GM20000 (cell line): ENCODE measurements around the gene ENO2.
A peak's percentile ranks its signal among the peaks of the same experiment; 100 is the strongest.

Experiments used
- DNase-seq: peaks from one replicate; pipeline ENCODE4 v3.0.0; 2012; ENCODE audit warnings: low spot score
- TF ChIP-seq, protein P1 (sequence below): IDR thresholded peaks from 2 replicates; pipeline ENCODE4 v1.5.1; 2012; ENCODE audit warnings: mild to moderate bottlenecking, control low read depth; ENCODE audit errors: extremely low read depth, missing control alignments

Gene ENO2

DNA sequence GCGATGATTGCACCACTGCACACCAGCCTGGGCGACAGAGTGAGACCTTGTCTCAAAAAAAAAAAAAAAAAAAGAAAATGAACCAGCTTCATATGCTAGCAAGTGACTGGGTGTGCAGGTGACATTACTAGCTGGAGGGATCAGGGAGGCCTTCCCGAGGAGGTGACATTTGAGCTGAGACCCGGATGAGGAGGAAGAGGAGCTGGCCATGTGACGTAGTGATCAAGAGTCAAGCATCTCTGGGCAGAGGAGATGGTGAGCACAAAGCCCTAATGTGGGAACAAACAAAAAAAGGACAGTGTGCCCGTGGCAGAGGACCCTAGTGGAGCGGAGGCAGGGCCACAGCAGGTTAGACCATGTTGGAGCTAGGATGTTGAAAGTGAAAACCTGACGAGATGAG, 33.2 kb downstream of the ENO2 start:
- TF ChIP-seq, protein P1, sequence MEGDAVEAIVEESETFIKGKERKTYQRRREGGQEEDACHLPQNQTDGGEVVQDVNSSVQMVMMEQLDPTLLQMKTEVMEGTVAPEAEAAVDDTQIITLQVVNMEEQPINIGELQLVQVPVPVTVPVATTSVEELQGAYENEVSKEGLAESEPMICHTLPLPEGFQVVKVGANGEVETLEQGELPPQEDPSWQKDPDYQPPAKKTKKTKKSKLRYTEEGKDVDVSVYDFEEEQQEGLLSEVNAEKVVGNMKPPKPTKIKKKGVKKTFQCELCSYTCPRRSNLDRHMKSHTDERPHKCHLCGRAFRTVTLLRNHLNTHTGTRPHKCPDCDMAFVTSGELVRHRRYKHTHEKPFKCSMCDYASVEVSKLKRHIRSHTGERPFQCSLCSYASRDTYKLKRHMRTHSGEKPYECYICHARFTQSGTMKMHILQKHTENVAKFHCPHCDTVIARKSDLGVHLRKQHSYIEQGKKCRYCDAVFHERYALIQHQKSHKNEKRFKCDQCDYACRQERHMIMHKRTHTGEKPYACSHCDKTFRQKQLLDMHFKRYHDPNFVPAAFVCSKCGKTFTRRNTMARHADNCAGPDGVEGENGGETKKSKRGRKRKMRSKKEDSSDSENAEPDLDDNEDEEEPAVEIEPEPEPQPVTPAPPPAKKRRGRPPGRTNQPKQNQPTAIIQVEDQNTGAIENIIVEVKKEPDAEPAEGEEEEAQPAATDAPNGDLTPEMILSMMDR, result no peak
- DNase-seq, result no peak

DNA sequence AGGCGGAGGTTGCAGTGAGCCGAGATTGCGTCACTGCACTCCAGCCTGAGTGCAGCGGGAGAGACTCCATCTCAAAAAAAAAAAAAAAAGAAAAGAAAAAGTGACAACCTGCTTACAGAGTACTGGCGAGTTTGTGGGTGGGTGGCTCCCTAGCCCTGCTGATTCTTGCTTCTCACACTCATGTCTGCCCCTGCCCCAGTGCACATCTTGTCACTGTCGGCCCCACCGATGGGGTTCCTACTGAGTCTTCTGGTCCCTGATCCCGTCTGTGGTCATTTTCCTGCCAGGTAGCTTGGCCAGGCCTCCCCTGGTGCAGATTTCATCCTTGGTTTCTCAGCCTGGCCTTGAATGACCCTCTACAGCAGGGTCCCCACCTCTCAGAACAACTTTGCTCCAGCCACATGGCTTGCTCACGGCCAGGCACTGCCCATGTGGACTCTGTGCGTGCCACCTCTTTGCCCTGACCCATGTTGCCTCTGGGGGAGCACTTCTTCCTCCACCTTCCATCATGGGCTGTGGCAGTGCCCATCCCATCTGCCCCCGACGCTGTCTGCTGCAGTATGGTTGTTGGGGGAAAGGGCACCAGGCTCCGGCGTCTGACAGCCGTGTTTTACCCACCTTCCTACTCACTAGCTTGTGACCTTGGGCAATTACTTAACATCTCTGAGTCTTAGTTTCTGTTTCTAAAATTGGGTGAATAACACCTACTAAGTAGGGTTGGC, 34.7 kb downstream of the ENO2 start:
- no peak for DNase-seq
- TF ChIP-seq, protein P1, result no peak

DNA sequence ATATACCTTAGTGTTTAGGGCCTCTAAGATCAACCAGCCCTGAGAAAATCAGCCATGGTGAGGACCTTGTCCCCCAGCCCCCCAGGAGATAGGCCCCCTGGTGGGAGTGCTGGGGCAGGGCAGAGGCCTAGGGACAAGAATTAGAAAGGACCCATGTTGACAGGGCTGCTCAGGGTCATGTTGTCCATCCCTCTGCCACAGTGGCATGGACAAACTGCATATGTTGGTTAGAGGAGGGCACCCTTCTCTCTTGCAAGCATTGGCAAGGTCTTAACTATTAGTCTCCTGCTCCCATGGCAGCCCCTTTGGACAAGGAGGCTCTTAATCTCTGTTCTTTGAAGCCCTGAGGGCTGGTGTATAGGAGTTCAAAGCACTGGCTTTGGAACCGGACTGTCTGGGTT, 36.0 kb downstream of the ENO2 start:
- no peak for DNase-seq
- TF ChIP-seq, protein P1, result peak; percentile 36

DNA sequence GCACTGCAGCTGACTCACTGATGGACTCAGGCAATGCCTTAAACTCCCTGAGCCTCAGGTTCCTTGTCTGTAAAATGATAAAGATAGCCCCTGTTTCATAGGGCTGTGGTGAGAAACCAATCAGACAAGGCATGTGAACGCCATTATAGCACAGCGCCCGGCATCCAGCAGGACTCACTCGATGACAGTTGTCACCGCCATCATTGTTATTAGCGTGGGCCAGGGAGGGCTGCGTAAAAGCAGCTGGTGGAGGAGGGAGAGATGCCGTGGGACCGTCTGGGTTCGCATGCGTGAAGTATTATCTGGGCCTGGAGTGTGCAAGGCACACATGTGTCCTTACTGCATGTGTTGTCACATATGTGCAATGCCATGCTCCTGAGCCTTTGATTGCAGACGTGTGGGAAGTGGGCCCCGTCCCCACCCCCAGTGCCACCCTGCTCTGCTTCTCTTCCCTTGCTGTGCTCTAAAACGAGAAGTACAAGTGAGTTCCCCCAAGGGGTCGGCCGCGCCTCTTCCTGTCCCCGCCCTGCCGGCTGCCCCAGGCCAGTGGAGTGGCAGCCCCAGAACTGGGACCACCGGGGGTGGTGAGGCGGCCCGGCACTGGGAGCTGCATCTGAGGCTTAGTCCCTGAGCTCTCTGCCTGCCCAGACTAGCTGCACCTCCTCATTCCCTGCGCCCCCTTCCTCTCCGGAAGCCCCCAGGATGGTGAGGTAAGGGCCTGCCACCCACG, 36.6 kb downstream of the ENO2 start, which contains the start of gene PTPN6:
PTPN6 (plus strand) TSS at position 546 of the 730 bp plus-strand sequence; CDS start at position 703, 157 bp downstream.
- peak; percentile 54 for DNase-seq
- TF ChIP-seq, protein P1, result no peak

DNA sequence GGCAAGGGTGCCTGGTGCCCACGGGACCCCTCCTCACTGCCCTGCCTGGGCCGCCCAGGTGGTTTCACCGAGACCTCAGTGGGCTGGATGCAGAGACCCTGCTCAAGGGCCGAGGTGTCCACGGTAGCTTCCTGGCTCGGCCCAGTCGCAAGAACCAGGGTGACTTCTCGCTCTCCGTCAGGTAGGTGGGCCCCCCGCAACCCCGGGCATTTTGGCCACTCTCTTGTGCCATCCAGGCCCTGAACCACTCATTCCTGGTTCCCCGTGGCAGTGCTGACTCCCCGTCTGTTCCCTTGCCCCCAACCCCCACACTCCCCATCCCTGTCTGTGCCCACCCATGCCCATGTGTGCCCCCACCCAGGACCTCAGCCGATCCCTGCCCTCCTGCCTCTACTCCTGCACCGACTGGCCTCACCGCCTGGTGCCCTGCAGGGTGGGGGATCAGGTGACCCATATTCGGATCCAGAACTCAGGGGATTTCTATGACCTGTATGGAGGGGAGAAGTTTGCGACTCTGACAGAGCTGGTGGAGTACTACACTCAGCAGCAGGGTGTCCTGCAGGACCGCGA, 37.3 kb downstream of the ENO2 start:
- TF ChIP-seq, protein P1, result no peak
- DNase-seq, result no peak

DNA sequence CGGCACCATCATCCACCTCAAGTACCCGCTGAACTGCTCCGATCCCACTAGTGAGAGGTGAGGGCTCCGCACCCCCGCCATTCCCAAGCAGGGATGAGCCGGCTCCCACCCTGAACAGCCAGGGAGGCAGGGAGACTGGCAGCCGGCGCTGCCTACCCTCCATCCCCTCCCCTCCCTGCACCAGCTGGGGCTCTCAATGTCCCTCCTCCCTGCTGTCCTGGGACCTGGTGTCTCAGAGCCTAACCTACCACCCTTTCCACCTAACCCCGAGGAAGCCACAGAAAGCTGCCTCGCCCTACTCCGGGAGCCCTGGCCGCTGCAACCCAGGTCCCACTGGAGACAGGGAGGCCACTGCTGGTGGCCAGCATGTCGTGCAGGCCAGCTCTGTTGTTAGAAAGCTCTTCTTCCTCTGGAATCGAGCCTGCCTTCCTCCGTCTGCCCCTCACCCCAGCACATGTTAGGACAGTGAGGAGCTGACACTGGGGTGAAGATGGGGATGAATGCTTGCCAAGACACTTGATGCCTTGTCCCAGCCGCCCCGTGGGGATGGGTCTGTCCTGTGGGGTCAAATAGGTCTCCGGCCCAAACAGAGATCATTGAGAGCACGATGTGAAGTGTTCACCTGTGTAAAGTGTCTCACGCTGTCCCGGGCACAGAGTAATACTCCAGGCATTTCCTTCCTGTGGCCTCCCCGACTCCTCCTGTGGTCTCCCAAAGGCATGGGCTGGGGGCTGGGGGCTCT, 37.9 kb downstream of the ENO2 start:
- no peak for DNase-seq
- TF ChIP-seq, protein P1, result no peak
